K562 (cell line): ENCODE results near the gene IMP4. TPM values are rescaled to one million over a fixed set of nuclear protein-coding genes. Genes with fewer than 3 reads are reported as not detected.

ENCODE experiments used
- ATAC-seq: fragments of 200-7000 bp; cut with Tn5 transposase; 3 replicates; pipeline ENCODE4 v1.9.1; 2020; ENCODE audit warnings: moderate library complexity
- BruUV-seq: library from RNA; stranded (reverse); fragments of 400-500 nt; replicated peaks from 2 replicates; lab custom pipeline; 2021; lab: Mats Ljungman, UMichigan
- CTCF ChIA-PET: fragments of 300-600 bp; formaldehyde crosslinking; extraction: SDS; loops from one replicate; lab custom pipeline; 2021; ENCODE audit warnings: low intra/inter-chr PET ratio; lab: Yijun Ruan, JAX
- POLR2A ChIA-PET: fragments of 300-600, 350-650 bp; sonication (Branson Sonifier 250); formaldehyde crosslinking; extraction: SDS; loops from one replicate; lab custom pipeline; 2021; ENCODE audit warnings: antibody characterized with exemption, inconsistent platforms; lab: Yijun Ruan, JAX
- DNase-seq, 4 experiments: peaks; one replicate each; pipeline versions ENCODE4 v3.0.0 to v3.0.0-alpha.2; 2011 to 2018; ENCODE audit warnings: low spot score in 3 of 4, mixed read lengths in 3 of 4; ENCODE audit errors: extremely low read depth in 1 of 4
- FAIRE-seq: peaks from 2 replicates; lab custom pipeline; 2011; peaks lifted over from hg19 to GRCh38; lab: Jason Lieb, UNC
- H2AFZ ChIP-seq: 2 replicates; pipeline ENCODE4 v1.6.0; 2011; ENCODE audit warnings: low read depth, low read length, control low read depth, inconsistent platforms
- H3K27ac ChIP-seq: fragments of 200-600 bp; 3 replicates; pipeline ENCODE4 v1.8.0; 2011; ENCODE audit warnings: low read depth, mild to moderate bottlenecking, control low read depth, inconsistent platforms, low read length, moderate library complexity, mixed read lengths; ENCODE audit errors: extremely low read depth
- H3K27me3 ChIP-seq, 2 experiments: fragments of 300-600 bp in 1 of 2; 2 replicates in 1 of 2; 3 replicates in 1 of 2; pipeline versions ENCODE4 v1.6.0 to v1.8.0; 2011; ENCODE audit warnings: inconsistent platforms in 2 of 2, low read length in 2 of 2, mild to moderate bottlenecking in 1 of 2, mixed read lengths in 1 of 2, moderate library complexity in 1 of 2; ENCODE audit not compliant: control insufficient read depth in 2 of 2, insufficient read depth in 2 of 2
- H3K36me3 ChIP-seq: fragments of 300-600 bp; 3 replicates; pipeline ENCODE4 v1.8.0; 2011; ENCODE audit warnings: mild to moderate bottlenecking, low read length, inconsistent platforms; ENCODE audit not compliant: control insufficient read depth, insufficient read depth
- H3K4me1 ChIP-seq, 2 experiments: fragments of 200-600 bp in 1 of 2; replicated peaks in 1 of 2; 2 replicates in 1 of 2; 3 replicates in 1 of 2; pipeline versions ENCODE4 v1.5.1 to v1.8.0; 2011; ENCODE audit warnings: inconsistent platforms in 2 of 2, low read length in 2 of 2, mild to moderate bottlenecking in 1 of 2, mixed read lengths in 1 of 2, moderate library complexity in 1 of 2; ENCODE audit not compliant: control insufficient read depth in 2 of 2, insufficient read depth in 2 of 2
- H3K4me2 ChIP-seq: 2 replicates; pipeline ENCODE4 v1.6.1; 2011; ENCODE audit warnings: low read length, control low read depth, inconsistent platforms, mixed read lengths; ENCODE audit not compliant: insufficient read depth
- H3K4me3 ChIP-seq: fragments of 200-600 bp; sonication (generic), shearing (Covaris generic); 2 replicates; pipeline ENCODE4 v1.5.1; 2016; ENCODE audit warnings: control low read depth, inconsistent platforms
- H3K79me2 ChIP-seq: fragments of 200-600 bp; 3 replicates; pipeline ENCODE4 v1.8.0; 2011; ENCODE audit warnings: low read length, inconsistent platforms; ENCODE audit not compliant: control insufficient read depth, insufficient read depth
- H3K9ac ChIP-seq, 2 experiments: 2 replicates each; pipeline versions ENCODE4 v1.6.0 to v1.6.1; 2011; ENCODE audit warnings: low read depth in 2 of 2, low read length in 2 of 2, control low read depth in 1 of 2, inconsistent platforms in 1 of 2, mild to moderate bottlenecking in 1 of 2, mixed read lengths in 1 of 2; ENCODE audit not compliant: insufficient read depth in 1 of 2
- H3K9me1 ChIP-seq: one replicate; pipeline ENCODE4 v1.6.0; 2011; ENCODE audit warnings: inconsistent platforms, mild to moderate bottlenecking, low read length, moderate library complexity; ENCODE audit not compliant: control insufficient read depth, insufficient read depth
- H3K9me3 ChIP-seq: replicated peaks from 2 replicates; pipeline ENCODE4 v1.5.1; 2011; ENCODE audit warnings: low read depth, low read length, inconsistent platforms; ENCODE audit not compliant: control insufficient read depth, insufficient read depth
- H4K20me1 ChIP-seq: replicated peaks from 2 replicates; pipeline ENCODE4 v1.6.1; 2011; ENCODE audit warnings: low read length, inconsistent platforms, mixed read lengths; ENCODE audit not compliant: control insufficient read depth, insufficient read depth
- CCNT2 ChIP-seq: IDR thresholded peaks from 2 replicates; pipeline ENCODE4 v1.6.1; 2011; ENCODE audit warnings: borderline replicate concordance, low read depth, mild to moderate bottlenecking, moderate library complexity, mixed read lengths, low read length; ENCODE audit not compliant: insufficient read length; ENCODE audit errors: extremely low read depth
- FOXK1 ChIP-seq: sonication (generic); formaldehyde crosslinking; IDR thresholded peaks from 2 replicates; pipeline ENCODE4 v1.8.0; 2022; ENCODE audit warnings: missing genetic modification reagents, mild to moderate bottlenecking, borderline replicate concordance
- HDAC6 ChIP-seq: IDR thresholded peaks from 2 replicates; pipeline ENCODE4 v1.6.1; 2012; ENCODE audit warnings: low read depth, mild to moderate bottlenecking, control low read depth, inconsistent platforms, low read length, moderate library complexity
- HEY1 ChIP-seq: fragments of 250-450 bp; sonication (Bioruptor Pico); IDR thresholded peaks from 2 replicates; pipeline ENCODE4 v1.5.0; 2020; ENCODE audit warnings: mild to moderate bottlenecking, moderate library complexity, borderline replicate concordance
- MEF2D ChIP-seq: conservative IDR thresholded peaks from 2 replicates; pipeline ENCODE4 v1.6.1; 2016; ENCODE audit warnings: low read depth, missing genetic modification characterization, missing compliant biosample characterization
- PRMT5 ChIP-seq: sonication (generic); formaldehyde crosslinking; IDR thresholded peaks from 2 replicates; pipeline ENCODE4 v1.5.0; 2020; ENCODE audit warnings: missing genetic modification reagents
- RAD21 ChIP-seq, 2 experiments: fragments of 250-450 bp in 1 of 2; fragments of 450-650 bp in 1 of 2; sonication (Bioruptor Pico) in 1 of 2; formaldehyde crosslinking in 1 of 2; IDR thresholded peaks in 1 of 2; conservative IDR thresholded peaks in 1 of 2; 2 replicates each; pipeline versions ENCODE4 v1.4.0 to v1.8.0; 2020 to 2022; ENCODE audit warnings: mild to moderate bottlenecking in 2 of 2, moderate library complexity in 1 of 2
- SNRNP70 ChIP-seq: fragments of 200-400 bp; formaldehyde crosslinking; optimal IDR thresholded peaks from 2 replicates; pipeline ENCODE3; 2017; ENCODE audit warnings: low read depth, low read length
- ZNF140 ChIP-seq: fragments of 250-450 bp; sonication (Bioruptor Pico); IDR thresholded peaks from 2 replicates; pipeline ENCODE4 v1.8.0; 2021; ENCODE audit warnings: moderate library complexity, mild to moderate bottlenecking, inconsistent platforms
- ZNF324 ChIP-seq: fragments of 250-450 bp; sonication (Bioruptor Pico); IDR thresholded peaks from 2 replicates; pipeline ENCODE4 v1.4.0; 2020; ENCODE audit warnings: mild to moderate bottlenecking
- ZNF583 ChIP-seq: fragments of 250-450 bp; sonication (Bioruptor Pico); IDR thresholded peaks from 2 replicates; pipeline ENCODE4 v1.4.0; 2020
- ZNF830 ChIP-seq: fragments of 250-450 bp; sonication (Bioruptor Pico); IDR thresholded peaks from 2 replicates; pipeline ENCODE4 v1.5.0; 2021; ENCODE audit warnings: mild to moderate bottlenecking
- WGBS: fragments of 100-300 bp; shearing (Covaris generic); methylation state at CpG from one replicate; pipeline ENCODE4 v1.1.6; 2016; ENCODE audit warnings: low coverage, mixed read lengths; ENCODE audit not compliant: insufficient coverage; ENCODE audit errors: missing lambda C conversion rate; 5-methylcytosine and 5-hydroxymethylcytosine counted together
- in situ Hi-C: fragments of 300-500 bp; cut with MboI; formaldehyde crosslinking; loops from 4 replicates; pipeline ENCODE4 v1.15.0; 2018; ENCODE audit warnings: inconsistent platforms, mixed read lengths
- intact Hi-C: fragments of 100-400 bp; cut with micrococcal nuclease; formaldehyde crosslinking; loops from 2 replicates; pipeline ENCODE4 v1.14.2; 2022
- polyA plus RNA-seq, 8 experiments: library from polyadenylated mRNA; depleted of rRNA in 4 of 8; stranded (reverse) in 5 of 8; unstranded in 3 of 8; fragments of >200 nt; fragmentation: Nextera tagmentation in 2 of 8; fragmentation: Illumina TruSeq in 1 of 8; extraction: Ambion mirVana in 2 of 8; extraction: Trizol in 1 of 8; gene quantifications; 2 replicates each; pipeline versions ENCODE4 v1.2.1 to v1.2.3, GENCODE V29; 2011 to 2014; ENCODE audit warnings: inconsistent platforms in 1 of 8, missing spikeins in 1 of 8
- total RNA-seq, 7 experiments: library from RNA; depleted of rRNA in 6 of 7; stranded (reverse); fragments of >200 nt in 6 of 7; fragmentation: Illumina TruSeq in 2 of 7; extraction: Trizol in 2 of 7; gene quantifications; 2 replicates each; pipeline versions ENCODE4 v1.2.1 to v1.2.3, GENCODE V29; 2011 to 2021; ENCODE audit warnings: low replicate concordance in 1 of 7
- TF ChIP-seq, protein P1 (sequence below): fragments of 250-450 bp; sonication (Bioruptor Pico); IDR thresholded peaks from 2 replicates; pipeline ENCODE4 v1.4.0; 2020; ENCODE audit warnings: mild to moderate bottlenecking, moderate library complexity
- TF ChIP-seq, protein P2 (sequence below): IDR thresholded peaks from 2 replicates; pipeline ENCODE4 v1.6.1; 2014; ENCODE audit warnings: antibody characterized with exemption
- TF ChIP-seq, protein P3 (sequence below): sonication (generic); formaldehyde crosslinking; IDR thresholded peaks from 2 replicates; pipeline ENCODE4 v1.8.1; 2023; ENCODE audit warnings: mild to moderate bottlenecking, missing genetic modification reagents
- TF ChIP-seq, protein P4 (sequence below): fragments of 450-650 bp; formaldehyde crosslinking; IDR thresholded peaks from 2 replicates; pipeline ENCODE4 v1.4.0; 2022; ENCODE audit warnings: missing genetic modification characterization

The IMP4 gene
- total and polyA plus RNA-seq, 9 of the 15 experiments (the other 6 are each of a cell fraction or from before 2014, with no cell fraction given) = 35.4 to 209 (median 100.0) TPM

DNA sequence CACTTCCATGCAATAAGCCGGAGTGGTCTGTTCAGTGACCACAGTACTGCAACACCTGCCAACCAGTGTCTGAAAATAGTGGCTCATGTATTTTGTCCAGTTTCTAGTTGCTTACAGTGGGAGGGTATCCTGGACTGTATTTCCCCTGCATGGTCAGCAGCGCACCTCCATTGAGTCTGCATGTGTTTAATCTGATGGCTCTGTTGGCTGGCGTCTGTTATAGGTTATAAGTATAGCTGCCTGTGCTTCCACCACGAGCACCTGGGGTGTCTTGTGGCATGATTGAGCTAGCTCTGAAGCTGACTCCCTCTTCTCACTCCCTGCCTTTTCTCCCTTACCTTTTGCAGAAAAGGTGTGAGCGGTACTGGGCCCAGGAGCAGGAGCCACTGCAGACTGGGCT is 26.1 kb downstream of the IMP4 start:
- Histone ChIP-seq H3K27ac (no peak overlapping the region), H3K36me3 (peaks cover 26% of the 10 kb centered on the region; the same call in 2 of the 3 replicates), H3K4me1 (peaks cover 20 to 34% of the 10 kb centered on the region in 2 experiments; a peak in 4 of 5 replicates), H3K4me3 (no peak overlapping the region), H3K27me3 (no peaks in the 10 kb centered on the region), H2AFZ (no peak overlapping the region), H4K20me1 (no peaks in the 10 kb centered on the region), H3K9me3 (0 out of 2 replicates have a peak, but pooled peaks cover 1% of the 10 kb centered on the region), H3K4me2 (no peak overlapping the region), H3K9me1 (no peaks in the 10 kb centered on the region), H3K79me2 (peaks cover 30% of the 10 kb centered on the region), H3K9ac (no peak overlapping the region)
- BruUV-seq = no TSS peak
- ATAC-seq (no peak), FAIRE-seq (no peak), DNase-seq (no peak)
- intact Hi-C loops (no loop called here), in situ Hi-C loops (no loop called here)
- POLR2A ChIA-PET = interaction anchor here (0.8 kb wide), 1 partner anchor 10 kb away, joined by 4 read pairs; no protein-coding TSS in a partner anchor
- CTCF ChIA-PET = no interaction called here
- 86% methylated on average over 5 of the region's 5 CpGs for WGBS
- TF ChIP-seq ZNF830 (CRISPR knock-in tag) (no peak), ZNF324 (CRISPR knock-in tag) (no peak), MEF2D (no peak), HEY1 (CRISPR knock-in tag) (no peak), FOXK1 (CRISPR knock-in tag) (no peak), CCNT2 (no peak), ZNF583 (no peak), RAD21 (CRISPR knock-in tag; conservative IDR thresholded peaks at IDR 0.05 in 1 of 2, IDR thresholded peaks at IDR 0.05 in 1 of 2) (no peak), ZNF140 (CRISPR knock-in tag) (no peak), PRMT5 (CRISPR knock-in tag) (no peak), HDAC6 (no peak), SNRNP70 (no peak)
- TF ChIP-seq, protein P1, sequence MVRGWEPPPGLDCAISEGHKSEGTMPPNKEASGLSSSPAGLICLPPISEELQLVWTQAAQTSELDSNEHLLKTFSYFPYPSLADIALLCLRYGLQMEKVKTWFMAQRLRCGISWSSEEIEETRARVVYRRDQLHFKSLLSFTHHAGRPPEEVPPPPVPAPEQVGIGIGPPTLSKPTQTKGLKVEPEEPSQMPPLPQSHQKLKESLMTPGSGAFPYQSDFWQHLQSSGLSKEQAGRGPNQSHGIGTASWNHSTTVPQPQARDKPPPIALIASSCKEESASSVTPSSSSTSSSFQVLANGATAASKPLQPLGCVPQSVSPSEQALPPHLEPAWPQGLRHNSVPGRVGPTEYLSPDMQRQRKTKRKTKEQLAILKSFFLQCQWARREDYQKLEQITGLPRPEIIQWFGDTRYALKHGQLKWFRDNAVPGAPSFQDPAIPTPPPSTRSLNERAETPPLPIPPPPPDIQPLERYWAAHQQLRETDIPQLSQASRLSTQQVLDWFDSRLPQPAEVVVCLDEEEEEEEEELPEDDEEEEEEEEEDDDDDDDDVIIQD (CRISPR knock-in tag) = no peak
- TF ChIP-seq, protein P2, sequence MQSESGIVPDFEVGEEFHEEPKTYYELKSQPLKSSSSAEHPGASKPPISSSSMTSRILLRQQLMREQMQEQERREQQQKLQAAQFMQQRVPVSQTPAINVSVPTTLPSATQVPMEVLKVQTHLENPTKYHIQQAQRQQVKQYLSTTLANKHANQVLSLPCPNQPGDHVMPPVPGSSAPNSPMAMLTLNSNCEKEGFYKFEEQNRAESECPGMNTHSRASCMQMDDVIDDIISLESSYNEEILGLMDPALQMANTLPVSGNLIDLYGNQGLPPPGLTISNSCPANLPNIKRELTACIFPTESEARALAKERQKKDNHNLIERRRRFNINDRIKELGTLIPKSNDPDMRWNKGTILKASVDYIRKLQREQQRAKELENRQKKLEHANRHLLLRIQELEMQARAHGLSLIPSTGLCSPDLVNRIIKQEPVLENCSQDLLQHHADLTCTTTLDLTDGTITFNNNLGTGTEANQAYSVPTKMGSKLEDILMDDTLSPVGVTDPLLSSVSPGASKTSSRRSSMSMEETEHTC = no peak
- TF ChIP-seq, protein P3, sequence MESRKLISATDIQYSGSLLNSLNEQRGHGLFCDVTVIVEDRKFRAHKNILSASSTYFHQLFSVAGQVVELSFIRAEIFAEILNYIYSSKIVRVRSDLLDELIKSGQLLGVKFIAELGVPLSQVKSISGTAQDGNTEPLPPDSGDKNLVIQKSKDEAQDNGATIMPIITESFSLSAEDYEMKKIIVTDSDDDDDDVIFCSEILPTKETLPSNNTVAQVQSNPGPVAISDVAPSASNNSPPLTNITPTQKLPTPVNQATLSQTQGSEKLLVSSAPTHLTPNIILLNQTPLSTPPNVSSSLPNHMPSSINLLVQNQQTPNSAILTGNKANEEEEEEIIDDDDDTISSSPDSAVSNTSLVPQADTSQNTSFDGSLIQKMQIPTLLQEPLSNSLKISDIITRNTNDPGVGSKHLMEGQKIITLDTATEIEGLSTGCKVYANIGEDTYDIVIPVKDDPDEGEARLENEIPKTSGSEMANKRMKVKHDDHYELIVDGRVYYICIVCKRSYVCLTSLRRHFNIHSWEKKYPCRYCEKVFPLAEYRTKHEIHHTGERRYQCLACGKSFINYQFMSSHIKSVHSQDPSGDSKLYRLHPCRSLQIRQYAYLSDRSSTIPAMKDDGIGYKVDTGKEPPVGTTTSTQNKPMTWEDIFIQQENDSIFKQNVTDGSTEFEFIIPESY (CRISPR knock-in tag) = no peak
- TF ChIP-seq, protein P4, sequence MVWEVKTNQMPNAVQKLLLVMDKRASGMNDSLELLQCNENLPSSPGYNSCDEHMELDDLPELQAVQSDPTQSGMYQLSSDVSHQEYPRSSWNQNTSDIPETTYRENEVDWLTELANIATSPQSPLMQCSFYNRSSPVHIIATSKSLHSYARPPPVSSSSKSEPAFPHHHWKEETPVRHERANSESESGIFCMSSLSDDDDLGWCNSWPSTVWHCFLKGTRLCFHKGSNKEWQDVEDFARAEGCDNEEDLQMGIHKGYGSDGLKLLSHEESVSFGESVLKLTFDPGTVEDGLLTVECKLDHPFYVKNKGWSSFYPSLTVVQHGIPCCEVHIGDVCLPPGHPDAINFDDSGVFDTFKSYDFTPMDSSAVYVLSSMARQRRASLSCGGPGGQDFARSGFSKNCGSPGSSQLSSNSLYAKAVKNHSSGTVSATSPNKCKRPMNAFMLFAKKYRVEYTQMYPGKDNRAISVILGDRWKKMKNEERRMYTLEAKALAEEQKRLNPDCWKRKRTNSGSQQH (CRISPR knock-in tag) = no peak
